Measurements from ENCODE around the gene LACRT.

The LACRT gene

GRCh38 chr12:54634795-54635194, at the start of gene LACRT:
LACRT (minus strand) TSS chr12:54634895; CDS start chr12:54634841, 54 bp downstream.
- Histone ChIP-seq H3K27me3 (peaks cover 16% of the 10 kb centered on the region), H3K9me3 (no peaks in the 10 kb centered on the region), H3K4me3 (ENCODE audit: low read depth in 1 of 2, low read length in 1 of 2) (no peak within 1 kb of the TSS), H3K4me1 (ENCODE audit: control insufficient read depth in 1 of 2, insufficient read depth in 1 of 2, low read depth in 1 of 2, low read length in 1 of 2) (no peaks in the 10 kb centered on the region), H3K36me3 (no peaks in the 10 kb centered on the region), H3K27ac (no peak within 1 kb of the TSS)
- TF ChIP-seq, protein P1, sequence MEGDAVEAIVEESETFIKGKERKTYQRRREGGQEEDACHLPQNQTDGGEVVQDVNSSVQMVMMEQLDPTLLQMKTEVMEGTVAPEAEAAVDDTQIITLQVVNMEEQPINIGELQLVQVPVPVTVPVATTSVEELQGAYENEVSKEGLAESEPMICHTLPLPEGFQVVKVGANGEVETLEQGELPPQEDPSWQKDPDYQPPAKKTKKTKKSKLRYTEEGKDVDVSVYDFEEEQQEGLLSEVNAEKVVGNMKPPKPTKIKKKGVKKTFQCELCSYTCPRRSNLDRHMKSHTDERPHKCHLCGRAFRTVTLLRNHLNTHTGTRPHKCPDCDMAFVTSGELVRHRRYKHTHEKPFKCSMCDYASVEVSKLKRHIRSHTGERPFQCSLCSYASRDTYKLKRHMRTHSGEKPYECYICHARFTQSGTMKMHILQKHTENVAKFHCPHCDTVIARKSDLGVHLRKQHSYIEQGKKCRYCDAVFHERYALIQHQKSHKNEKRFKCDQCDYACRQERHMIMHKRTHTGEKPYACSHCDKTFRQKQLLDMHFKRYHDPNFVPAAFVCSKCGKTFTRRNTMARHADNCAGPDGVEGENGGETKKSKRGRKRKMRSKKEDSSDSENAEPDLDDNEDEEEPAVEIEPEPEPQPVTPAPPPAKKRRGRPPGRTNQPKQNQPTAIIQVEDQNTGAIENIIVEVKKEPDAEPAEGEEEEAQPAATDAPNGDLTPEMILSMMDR (IDR thresholded peaks at IDR 0.05): no peak

GRCh38 chr12:54683398-54683797, 48.7 kb upstream of the LACRT start:
- TF ChIP-seq, protein P1 (IDR thresholded peaks at IDR 0.05): no peak
- Histone ChIP-seq H3K4me1 (ENCODE audit: control insufficient read depth in 1 of 2, insufficient read depth in 1 of 2, low read depth in 1 of 2, low read length in 1 of 2) (no peaks in the 10 kb centered on the region), H3K36me3 (no peaks in the 10 kb centered on the region), H3K27me3 (peaks cover 55% of the 10 kb centered on the region), H3K4me3 (ENCODE audit: low read depth in 1 of 2, low read length in 1 of 2) (no peak overlapping the region), H3K27ac (no peak overlapping the region), H3K9me3 (no peaks in the 10 kb centered on the region)

DNA sequence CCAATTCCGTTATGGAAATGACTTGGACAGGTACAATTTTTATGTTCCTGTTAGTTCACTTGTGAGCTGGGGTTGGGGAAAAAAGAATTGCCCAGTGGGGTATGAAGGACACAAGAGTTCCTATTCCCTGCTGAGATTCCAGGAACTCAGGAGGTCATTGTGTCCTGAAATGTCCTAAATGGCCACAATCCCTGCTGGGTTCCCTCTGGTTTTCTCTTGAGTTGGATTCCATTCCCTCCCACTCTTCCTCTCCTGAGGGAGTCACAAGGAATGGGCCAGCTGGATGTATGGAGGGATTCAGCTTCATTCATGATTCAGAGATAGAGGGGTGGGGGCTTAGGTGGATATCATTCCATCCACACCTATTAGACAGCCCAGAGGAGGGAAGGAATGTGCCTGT, 48.0 kb upstream of the LACRT start:
- TF ChIP-seq, protein P1 (IDR thresholded peaks at IDR 0.05): no peak
- no peaks in the 10 kb centered on the region for H3K4me1 ChIP-seq (ENCODE audit: control insufficient read depth in 1 of 2, insufficient read depth in 1 of 2, low read depth in 1 of 2, low read length in 1 of 2)
- no peaks in the 10 kb centered on the region for H3K9me3 ChIP-seq
- H3K36me3 ChIP-seq: no peaks in the 10 kb centered on the region
- H3K27ac ChIP-seq: no peak overlapping the region
- no peak overlapping the region for H3K4me3 ChIP-seq (ENCODE audit: low read depth in 1 of 2, low read length in 1 of 2)
- H3K27me3 ChIP-seq: peaks cover 54% of the 10 kb centered on the region

GRCh38 chr12:54680374-54680773, 45.7 kb upstream of the LACRT start:
- Histone ChIP-seq H3K36me3 (no peaks in the 10 kb centered on the region), H3K9me3 (no peaks in the 10 kb centered on the region), H3K27me3 (peaks cover 59% of the 10 kb centered on the region), H3K4me3 (ENCODE audit: low read depth in 1 of 2, low read length in 1 of 2) (no peak overlapping the region), H3K27ac (no peak overlapping the region), H3K4me1 (ENCODE audit: control insufficient read depth in 1 of 2, insufficient read depth in 1 of 2, low read depth in 1 of 2, low read length in 1 of 2) (no peaks in the 10 kb centered on the region)
- TF ChIP-seq, protein P1 (IDR thresholded peaks at IDR 0.05): no peak

- TF ChIP-seq, protein P1 (IDR thresholded peaks at IDR 0.05): no peak
- H3K27ac ChIP-seq: no peak overlapping the region
- no peak overlapping the region for H3K4me3 ChIP-seq (ENCODE audit: low read depth in 1 of 2, low read length in 1 of 2)
- no peaks in the 10 kb centered on the region for H3K4me1 ChIP-seq (ENCODE audit: control insufficient read depth in 1 of 2, insufficient read depth in 1 of 2, low read depth in 1 of 2, low read length in 1 of 2)
- H3K27me3 ChIP-seq: peaks cover 43% of the 10 kb centered on the region
- H3K9me3 ChIP-seq: no peaks in the 10 kb centered on the region
- no peaks in the 10 kb centered on the region for H3K36me3 ChIP-seq
Measured at GRCh38 chr12:54678131-54678530, 43.4 kb upstream of the LACRT start.

DNA sequence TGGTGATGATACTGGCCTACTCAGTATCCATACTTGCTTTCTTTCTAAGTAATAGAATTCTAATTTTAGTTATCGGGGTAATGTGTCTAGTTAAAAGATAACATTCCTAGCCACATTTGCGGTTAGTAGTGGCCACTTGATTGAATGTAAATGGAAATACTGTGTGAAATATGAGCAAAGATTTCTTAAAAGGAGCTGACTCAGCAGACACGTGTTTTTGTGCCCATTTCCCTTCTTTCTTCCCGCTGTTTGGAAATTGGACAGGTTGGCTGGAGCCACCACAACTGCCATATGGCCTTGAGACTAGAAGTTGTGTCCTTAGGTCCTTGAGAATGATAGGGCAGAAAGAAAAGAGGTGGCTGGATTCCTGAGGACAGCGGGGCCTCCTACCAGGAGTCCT, 33.2 kb upstream of the LACRT start:
- peaks cover 21% of the 10 kb centered on the region for H3K27me3 ChIP-seq
- no peaks in the 10 kb centered on the region for H3K4me1 ChIP-seq (ENCODE audit: control insufficient read depth in 1 of 2, insufficient read depth in 1 of 2, low read depth in 1 of 2, low read length in 1 of 2)
- no peak overlapping the region for H3K27ac ChIP-seq
- H3K4me3 ChIP-seq (ENCODE audit: low read depth in 1 of 2, low read length in 1 of 2): no peak overlapping the region
- no peaks in the 10 kb centered on the region for H3K9me3 ChIP-seq
- TF ChIP-seq, protein P1 (IDR thresholded peaks at IDR 0.05): no peak
- no peaks in the 10 kb centered on the region for H3K36me3 ChIP-seq
